GM21447 (cell line): Measurements from ENCODE around the gene GABARAPL2.
"Not testable (repeated sequence)": the region's sequence is repeated elsewhere in the genome, so short reads cannot be mapped to it uniquely, and the experiment has no call there.

Experiments
- ATAC-seq: cut with Tn5 transposase; IDR thresholded peaks from one replicate; pipeline ENCODE4 v1.9.1; 2021; ENCODE audit not compliant: unreplicated experiment

GABARAPL2 gene

GRCh38 chr16:75590920-75591843, 25.0 kb downstream of the GABARAPL2 start:
- no peak for ATAC-seq

GRCh38 chr16:75591927-75592326, 25.7 kb downstream of the GABARAPL2 start:
- not testable (repeated sequence) for ATAC-seq

GRCh38 chr16:75593308-75593707, 27.1 kb downstream of the GABARAPL2 start:
- ATAC-seq = no peak

GRCh38 chr16:75593825-75594820, 27.9 kb downstream of the GABARAPL2 start:
- ATAC-seq = no peak

- no peak for ATAC-seq
These were observed 33.5 kb downstream of the GABARAPL2 start for GRCh38 chr16:75599452-75600277.

- no peak for ATAC-seq
These were observed 37.1 kb downstream of the GABARAPL2 start for GRCh38 chr16:75603241-75603640.

GRCh38 chr16:75606507-75606906, 40.3 kb downstream of the GABARAPL2 start:
- ATAC-seq = no peak

- no peak for ATAC-seq
These were observed 48.1 kb downstream of the GABARAPL2 start for GRCh38 chr16:75614066-75614897.

GRCh38 chr16:75615619-75616018, 49.4 kb downstream of the GABARAPL2 start:
- no peak for ATAC-seq

GRCh38 chr16:75616521-75617010, 50.4 kb downstream of the GABARAPL2 start:
- ATAC-seq = no peak

GRCh38 chr16:75617121-75617520, 50.9 kb downstream of the GABARAPL2 start:
- ATAC-seq = no peak

GRCh38 chr16:75618780-75619179, 52.6 kb downstream of the GABARAPL2 start:
- no peak for ATAC-seq

GRCh38 chr16:75620326-75621169, 54.4 kb downstream of the GABARAPL2 start:
- ATAC-seq = no peak

GRCh38 chr16:75621170-75621477, 54.9 kb downstream of the GABARAPL2 start:
- no peak for ATAC-seq

GRCh38 chr16:75622761-75623605, 56.8 kb downstream of the GABARAPL2 start, which contains the start of gene ADAT1:
Gene ADAT1 (minus strand): TSS chr16:75623281. CDS start chr16:75620799, 2,482 bp downstream.
- ATAC-seq = peak; percentile 96

GRCh38 chr16:75624921-75625334, 58.7 kb downstream of the GABARAPL2 start:
- ATAC-seq = no peak

- ATAC-seq = no peak
These were observed 60.6 kb downstream of the GABARAPL2 start for GRCh38 chr16:75626806-75627205.
